KOPT-K1 (cell line): Measurements from ENCODE around the gene SFT2D3.
"Not testable (repeated sequence)": the region's sequence is repeated elsewhere in the genome, so short reads cannot be mapped to it uniquely, and the experiment has no call there.

Source experiments
- H3K27ac ChIP-seq: fragments of 200-600 bp; sonication (generic); 2 replicates; pipeline ENCODE4 v1.5.1; 2016; ENCODE audit warnings: antibody characterized with exemption, mild to moderate bottlenecking, low read depth, low read length; ENCODE audit not compliant: poor library complexity, severe bottlenecking
- H3K36me3 ChIP-seq: fragments of 200-600 bp; sonication (generic); 2 replicates; pipeline ENCODE4 v1.5.1; 2017; ENCODE audit warnings: antibody characterized with exemption, mild to moderate bottlenecking, low read length, moderate library complexity; ENCODE audit not compliant: insufficient read depth
- H3K9me3 ChIP-seq: fragments of 200-600 bp; sonication (generic); 2 replicates; pipeline ENCODE4 v1.5.1; 2017; ENCODE audit warnings: antibody characterized with exemption, low read length, mild to moderate bottlenecking; ENCODE audit not compliant: insufficient read depth, poor library complexity, severe bottlenecking

Gene SFT2D3

DNA sequence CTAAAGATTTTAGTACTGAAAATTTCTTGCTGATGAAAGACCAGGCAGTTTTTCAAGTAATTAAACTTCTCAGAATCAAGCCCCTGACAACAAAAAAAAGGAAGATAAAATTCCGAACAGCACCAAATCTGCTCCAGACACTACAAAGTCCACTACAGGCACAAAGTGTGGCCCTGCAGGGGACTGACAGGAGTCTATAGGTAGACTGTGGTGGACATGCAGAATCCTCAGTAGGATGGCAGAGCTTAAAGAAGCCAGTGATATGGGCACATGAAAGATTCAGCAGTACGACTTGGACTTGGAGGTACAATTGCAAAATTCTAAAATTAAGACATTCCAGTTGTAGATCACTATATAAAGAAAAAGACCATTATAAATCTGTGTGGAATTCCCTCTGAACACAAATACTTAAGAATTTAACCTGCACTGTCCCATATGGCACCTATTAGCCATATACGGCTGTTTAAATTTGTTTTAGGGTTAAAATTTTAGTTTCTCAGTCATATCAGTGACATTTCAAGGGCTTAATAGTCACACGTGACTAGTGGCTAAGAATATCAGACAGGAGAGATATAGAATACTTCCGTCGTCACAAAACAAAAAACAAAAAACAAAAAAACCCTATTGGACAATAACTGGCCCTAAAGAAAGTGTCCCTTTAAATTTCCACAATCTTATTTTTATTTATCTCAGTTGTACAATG is 32.0 kb downstream of the SFT2D3 start:
- Histone ChIP-seq H3K9me3 (no peaks in the 10 kb centered on the region), H3K27ac (no peak overlapping the region), H3K36me3 (peaks cover 21% of the 10 kb centered on the region)

DNA sequence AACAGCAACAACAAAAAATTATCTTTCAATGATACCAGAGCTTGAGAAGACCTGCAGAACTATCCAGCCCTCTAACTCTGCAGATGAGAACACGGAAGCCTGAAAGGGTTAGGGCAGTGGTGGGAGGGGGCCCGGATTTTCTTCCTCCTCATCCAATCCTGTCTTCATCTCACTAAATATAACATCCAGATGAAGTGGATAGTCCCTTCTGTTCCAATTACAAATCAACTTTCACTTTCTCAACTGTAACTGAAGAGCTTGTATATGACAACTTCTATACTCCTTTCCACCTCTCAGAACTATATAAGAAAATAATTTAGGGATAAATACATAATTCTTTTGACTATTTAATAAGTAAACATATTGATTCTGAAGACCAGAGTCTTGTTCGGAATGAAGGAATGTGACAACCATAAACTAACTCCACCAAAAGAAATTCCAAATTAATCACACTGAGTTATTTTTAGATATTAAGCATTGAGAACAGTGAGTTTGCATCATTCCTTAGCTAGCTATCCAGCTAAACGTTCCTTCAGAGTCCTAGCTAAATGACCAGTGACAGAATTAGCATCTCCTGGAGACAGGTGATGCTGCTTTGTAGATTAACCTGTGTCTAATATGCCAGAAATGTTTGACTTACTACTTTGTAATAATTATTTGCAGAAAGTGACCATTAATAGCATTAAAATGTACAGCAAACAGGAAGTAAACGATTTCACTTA is 32.7 kb downstream of the SFT2D3 start:
- peaks cover 28% of the 10 kb centered on the region for H3K36me3 ChIP-seq
- no peaks in the 10 kb centered on the region for H3K9me3 ChIP-seq
- no peak overlapping the region for H3K27ac ChIP-seq

DNA sequence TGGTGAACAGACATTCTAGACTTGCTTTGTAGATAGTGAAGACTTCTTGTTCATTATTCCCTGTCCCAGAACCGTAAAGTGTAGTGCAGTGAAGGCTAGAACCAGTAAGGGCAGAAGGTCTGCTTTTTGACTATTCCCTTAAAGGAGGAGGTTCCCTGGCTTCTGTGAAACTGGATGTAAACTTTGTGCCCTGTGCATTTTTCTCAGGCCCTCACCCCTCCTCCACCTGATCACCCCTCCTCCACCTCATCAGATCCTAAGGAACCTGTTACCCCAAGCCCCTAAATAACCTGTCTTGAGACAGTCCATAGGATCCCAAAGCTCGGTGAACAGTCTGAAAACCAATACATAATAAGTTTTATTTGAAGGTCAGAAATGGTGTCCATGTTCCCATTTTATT is 33.7 kb downstream of the SFT2D3 start:
- Histone ChIP-seq H3K36me3 (peaks cover 39% of the 10 kb centered on the region), H3K9me3 (no peaks in the 10 kb centered on the region), H3K27ac (no peak overlapping the region)

DNA sequence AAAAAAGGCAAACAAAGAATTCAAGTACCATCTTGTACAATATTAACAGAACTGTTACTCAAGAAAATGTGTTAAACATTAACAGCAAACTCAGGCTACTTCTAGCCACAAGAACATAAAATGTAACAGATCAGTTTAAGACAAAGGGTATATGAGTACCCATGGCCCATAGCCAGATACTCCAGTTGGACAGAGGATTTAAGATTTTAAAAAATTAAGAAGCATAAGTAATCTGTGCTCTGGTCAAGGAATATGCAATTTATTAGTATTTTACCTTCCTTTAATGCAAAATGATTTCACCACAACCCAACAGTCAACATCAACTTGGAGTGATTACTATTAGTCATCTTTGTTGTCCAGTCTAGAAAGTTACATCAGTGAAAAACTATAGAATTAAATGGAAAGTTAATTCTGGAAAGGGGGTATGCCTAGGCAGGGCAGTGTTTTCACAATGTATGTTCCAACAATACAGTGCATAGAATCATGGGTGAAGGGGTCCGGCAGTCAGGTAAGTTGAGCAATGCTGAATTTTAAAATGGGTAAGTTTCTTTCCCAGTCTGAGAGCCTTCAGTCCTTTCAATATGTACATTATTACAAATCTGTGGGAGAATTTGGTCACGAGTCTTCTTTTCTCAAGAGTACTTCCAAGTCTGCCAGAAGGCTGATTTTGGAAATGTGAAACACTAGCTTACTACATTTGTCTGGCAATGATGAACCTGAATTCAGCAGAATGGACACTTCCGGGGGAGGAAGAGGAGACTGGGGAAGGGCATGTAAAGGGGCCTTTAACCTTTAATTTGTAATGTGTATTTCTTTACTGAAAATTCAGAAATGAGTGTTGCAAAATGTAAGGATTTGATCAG is 34.5 kb downstream of the SFT2D3 start:
- H3K27ac ChIP-seq: no peak overlapping the region
- H3K9me3 ChIP-seq: no peaks in the 10 kb centered on the region
- H3K36me3 ChIP-seq: peaks cover 46% of the 10 kb centered on the region

DNA sequence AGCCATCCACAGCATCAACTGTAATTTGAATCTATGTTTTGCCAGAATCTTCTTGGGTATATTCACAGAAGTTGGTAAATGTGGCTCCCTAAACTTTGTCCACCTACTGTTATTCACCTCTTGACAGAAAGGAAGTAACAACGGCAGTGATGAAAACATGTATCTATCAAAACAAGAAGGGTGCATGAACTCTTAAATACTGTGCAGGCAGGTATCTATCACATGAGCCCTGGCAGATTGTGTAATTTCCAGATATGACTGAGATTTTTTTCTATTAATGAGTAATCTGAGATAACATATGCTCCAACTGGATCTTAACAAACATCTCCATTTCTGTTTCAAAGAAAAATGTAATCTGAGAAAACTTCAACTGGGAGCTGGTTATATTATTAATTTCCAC is 36.6 kb downstream of the SFT2D3 start:
- Histone ChIP-seq H3K9me3 (no peaks in the 10 kb centered on the region), H3K27ac (no peak overlapping the region), H3K36me3 (peaks cover 56% of the 10 kb centered on the region)

DNA sequence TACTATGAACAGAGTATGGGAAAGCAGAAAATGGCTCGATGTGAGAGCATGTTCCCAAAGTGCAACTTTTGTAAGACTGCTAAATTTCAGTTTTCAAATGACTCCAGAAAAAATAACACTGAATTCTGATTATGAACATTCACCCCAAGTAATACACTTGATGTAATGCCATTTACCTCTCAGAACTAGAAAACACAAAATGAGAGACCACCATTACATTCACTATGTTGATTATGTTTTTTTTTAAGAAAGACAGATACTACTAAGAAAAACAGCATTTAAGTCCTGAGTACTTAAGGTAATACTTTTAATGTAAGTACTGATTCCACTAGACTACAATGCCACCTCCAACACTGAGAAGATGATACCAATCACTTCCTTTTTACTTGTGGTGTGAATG is 38.5 kb downstream of the SFT2D3 start:
- H3K36me3 ChIP-seq: peaks cover 71% of the 10 kb centered on the region
- no peaks in the 10 kb centered on the region for H3K9me3 ChIP-seq
- H3K27ac ChIP-seq: no peak overlapping the region

DNA sequence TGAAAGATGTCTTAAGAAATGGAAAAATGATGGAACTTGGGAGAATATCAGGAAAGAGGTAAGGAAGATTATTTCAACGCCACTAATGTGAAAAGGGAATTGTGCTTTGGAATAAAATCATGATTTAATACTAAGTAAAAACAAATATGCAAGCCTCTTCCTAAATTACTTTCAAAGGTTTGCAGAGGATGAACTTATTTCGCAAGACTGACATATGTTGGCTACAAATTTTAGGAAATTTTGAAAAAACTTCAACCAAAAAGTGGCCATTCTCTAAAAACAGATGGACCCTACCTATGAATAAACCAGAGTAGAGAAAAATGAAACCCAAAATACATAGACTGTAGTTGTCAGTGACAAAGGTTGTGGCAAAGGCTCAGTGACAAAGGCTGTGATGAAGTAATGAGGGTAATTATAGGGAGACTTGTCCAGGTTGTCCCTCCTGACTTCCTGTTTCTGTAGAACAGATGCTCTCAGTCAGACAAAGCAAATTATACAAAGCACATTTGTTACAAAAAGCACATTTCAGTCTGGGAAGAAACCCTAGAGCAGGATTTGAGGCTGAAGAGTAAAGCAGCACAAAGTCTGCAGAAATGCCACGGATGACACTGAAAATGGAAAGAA is 39.5 kb downstream of the SFT2D3 start:
- no peak overlapping the region for H3K27ac ChIP-seq
- H3K36me3 ChIP-seq: peaks cover 81% of the 10 kb centered on the region
- H3K9me3 ChIP-seq: no peaks in the 10 kb centered on the region

DNA sequence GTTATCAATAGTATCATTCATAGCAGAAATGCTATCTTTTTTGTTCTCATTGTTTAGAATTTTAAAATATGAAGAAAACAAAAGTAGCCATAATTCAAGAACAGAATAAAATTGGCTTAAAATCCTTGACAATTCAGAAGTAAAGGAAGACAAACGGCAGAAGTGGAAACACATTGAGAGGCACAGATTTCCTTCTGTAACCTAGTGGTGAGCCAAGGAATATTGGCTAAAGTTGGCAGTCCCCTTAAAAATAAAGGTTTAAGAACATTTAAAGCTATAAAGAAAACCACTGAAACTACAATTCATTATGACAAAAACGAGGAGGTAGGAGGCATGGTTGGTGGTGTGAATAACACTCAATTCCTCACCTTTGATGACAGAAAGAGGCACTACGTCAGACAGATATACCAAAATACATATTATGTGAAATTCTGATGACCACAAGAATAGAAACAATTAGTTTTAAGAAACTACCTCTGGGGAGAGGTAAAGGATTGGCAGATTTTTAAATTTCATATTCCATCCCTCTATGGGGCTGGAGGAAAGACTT is 42.3 kb downstream of the SFT2D3 start:
- Histone ChIP-seq H3K27ac (no peak overlapping the region), H3K36me3 (peaks cover 85% of the 10 kb centered on the region), H3K9me3 (no peaks in the 10 kb centered on the region)

DNA sequence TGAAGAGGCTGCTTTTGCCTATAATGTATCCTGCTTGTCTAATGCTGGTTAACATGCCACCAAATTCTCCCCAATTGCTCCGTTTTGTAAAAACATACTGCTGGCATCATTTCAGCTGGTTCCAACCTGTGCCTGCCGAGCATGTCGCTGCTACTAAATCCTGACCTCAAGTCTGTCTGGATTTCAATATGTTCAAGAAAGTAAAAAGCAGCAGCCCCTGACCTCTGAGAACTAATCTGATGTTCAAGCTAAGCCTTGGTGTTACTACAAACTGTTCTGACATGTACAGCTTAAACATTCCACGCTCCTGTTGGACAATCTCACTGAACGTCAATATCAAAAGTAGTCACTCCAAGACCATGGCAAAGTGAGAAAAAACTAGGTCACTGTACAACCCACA is 46.3 kb downstream of the SFT2D3 start:
- H3K9me3 ChIP-seq: no peaks in the 10 kb centered on the region
- no peak overlapping the region for H3K27ac ChIP-seq
- peaks cover 82% of the 10 kb centered on the region for H3K36me3 ChIP-seq

DNA sequence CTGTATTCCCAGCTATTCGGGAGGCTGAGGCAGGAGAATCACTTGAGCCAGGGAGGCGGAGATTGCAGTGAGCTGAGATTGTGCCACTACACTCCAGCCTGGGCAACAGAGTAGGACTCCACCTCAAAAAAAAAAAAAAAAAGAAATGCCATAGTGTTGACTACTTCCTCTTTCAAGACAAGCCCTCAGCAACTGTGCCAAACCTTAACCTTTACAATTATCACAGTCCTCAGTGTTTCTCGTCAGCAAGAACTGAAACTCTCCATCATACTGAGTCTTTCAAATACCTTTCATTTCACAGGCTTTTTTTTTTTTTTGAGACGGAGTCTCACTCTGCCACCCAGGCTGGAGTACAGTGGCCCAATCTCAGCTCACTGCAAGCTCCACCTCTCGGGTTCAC is 48.2 kb downstream of the SFT2D3 start:
- H3K36me3 ChIP-seq: peaks cover 86% of the 10 kb centered on the region
- not testable (repeated sequence) for H3K27ac ChIP-seq, H3K9me3 ChIP-seq

DNA sequence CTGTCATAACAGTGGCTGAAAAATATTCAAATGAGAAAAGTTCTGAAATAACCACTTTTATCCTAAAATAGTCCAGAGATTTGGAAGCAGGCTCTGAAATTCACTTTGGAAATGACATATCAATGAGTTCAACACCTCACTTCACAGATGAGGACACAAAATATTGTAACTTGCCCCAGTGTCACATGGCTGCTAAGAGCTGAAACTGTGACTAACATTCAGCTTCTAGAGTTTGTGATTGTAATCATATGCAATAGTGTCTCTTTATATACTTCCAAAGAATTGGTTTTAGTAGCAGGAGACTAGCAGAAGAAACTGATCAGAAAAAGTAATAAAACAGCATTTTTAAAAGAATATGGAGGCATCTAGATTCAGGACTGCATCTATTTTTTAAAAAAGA is 52.1 kb downstream of the SFT2D3 start:
- no peaks in the 10 kb centered on the region for H3K9me3 ChIP-seq
- H3K27ac ChIP-seq: no peak overlapping the region
- H3K36me3 ChIP-seq: peaks cover 82% of the 10 kb centered on the region

DNA sequence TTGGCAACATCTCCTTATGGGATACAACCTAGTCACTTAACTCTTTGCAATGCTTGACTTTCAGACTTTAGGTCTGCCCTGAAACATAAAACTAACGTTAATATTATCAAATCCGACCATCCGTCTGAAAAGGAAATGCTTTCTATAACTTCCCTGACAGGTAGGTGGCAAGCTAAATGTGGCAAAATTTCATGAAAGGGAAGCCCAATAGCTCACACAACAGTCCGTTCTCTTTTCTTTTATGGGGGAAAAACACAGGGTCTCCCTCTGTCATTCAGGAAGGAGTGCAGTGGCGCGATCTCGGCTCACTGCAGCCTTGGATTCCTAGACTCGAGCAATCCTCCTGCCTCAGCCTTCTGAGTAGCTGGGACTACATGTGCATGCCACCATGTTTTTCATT is 52.9 kb downstream of the SFT2D3 start:
- Histone ChIP-seq H3K9me3 (no peaks in the 10 kb centered on the region), H3K36me3 (peaks cover 82% of the 10 kb centered on the region), H3K27ac (no peak overlapping the region)
